SK-N-DZ (cell line): ENCODE measurements around the gene JUND.
A peak's percentile ranks its signal among the peaks of the same experiment; 100 is the strongest.

Experiments used
- DNase-seq: peaks from one replicate; pipeline ENCODE4 v3.0.0-alpha.2; 2015; ENCODE audit warnings: low spot score

Gene JUND

GRCh38 chr19:18308948-18309325 lies 27.5 kb upstream of the JUND start:
- no peak for DNase-seq

GRCh38 chr19:18308051-18308947 lies 26.9 kb upstream of the JUND start:
- DNase-seq = no peak

- no peak for DNase-seq
Measured at GRCh38 chr19:18307271-18307681, 25.9 kb upstream of the JUND start.

GRCh38 chr19:18306888-18307260 lies 25.5 kb upstream of the JUND start:
- DNase-seq = no peak

- DNase-seq = no peak
Measured at GRCh38 chr19:18306209-18306887, 24.9 kb upstream of the JUND start.

- peak; percentile 72 for DNase-seq
Measured at GRCh38 chr19:18304458-18305310, 23.3 kb upstream of the JUND start.

- DNase-seq = no peak
Measured at GRCh38 chr19:18304208-18304457, 22.7 kb upstream of the JUND start.

GRCh38 chr19:18301718-18302111 lies 20.3 kb upstream of the JUND start:
- DNase-seq = no peak

GRCh38 chr19:18300930-18301717 lies 19.7 kb upstream of the JUND start:
- DNase-seq = no peak

- no peak for DNase-seq
Measured at GRCh38 chr19:18299654-18300053, 18.2 kb upstream of the JUND start.

- no peak for DNase-seq
Measured at GRCh38 chr19:18298601-18299000, 17.2 kb upstream of the JUND start.

- DNase-seq = peak; percentile 42
Measured at GRCh38 chr19:18297308-18297707, 15.9 kb upstream of the JUND start.

- DNase-seq = no peak
Measured at GRCh38 chr19:18295034-18295451, 13.6 kb upstream of the JUND start.

GRCh38 chr19:18294467-18294864 lies 13.0 kb upstream of the JUND start:
- peak; percentile 61 for DNase-seq

- DNase-seq = peak; percentile 37
Measured at GRCh38 chr19:18293642-18294466, 12.4 kb upstream of the JUND start.

GRCh38 chr19:18292810-18293641 lies 11.6 kb upstream of the JUND start:
- DNase-seq = peak; percentile 86

- DNase-seq = peak; percentile 53
Measured at GRCh38 chr19:18292462-18292809, 11.0 kb upstream of the JUND start.

GRCh38 chr19:18291590-18292461 lies 10.4 kb upstream of the JUND start:
- peak; percentile 80 for DNase-seq

- no peak for DNase-seq
Measured at GRCh38 chr19:18291019-18291524, 9.7 kb upstream of the JUND start.
